ENCODE measurements around the gene SDF4. TPM values are rescaled to one million over a fixed set of nuclear protein-coding genes. Genes with fewer than 3 reads are reported as not detected.

SDF4 gene
- total and polyA plus RNA-seq, 2 of the 4 experiments (the other 2 are of a cell fraction) = 57.0 to 250 TPM

GRCh38 chr1:1278620-1279019, 46.8 kb upstream of the SDF4 start:
- Histone ChIP-seq H3K9ac (ENCODE audit: low read depth, low read length) (no peak overlapping the region), H4K8ac (ENCODE audit: low read depth in 2 of 2, low read length in 2 of 2) (no peak overlapping the region), H3K4me1 (ENCODE audit: control insufficient read depth, insufficient read depth, low read length) (peaks cover 22% of the 10 kb centered on the region), H2BK20ac (ENCODE audit: low read depth, low read length) (no peak overlapping the region), H3K9me3 (ENCODE audit: control insufficient read depth, insufficient read depth, low read length) (no peaks in the 10 kb centered on the region), H2AK9ac (replicated peaks; ENCODE audit: low read depth, low read length, poor library complexity) (no peak overlapping the region), H4K20me1 (ENCODE audit: insufficient read depth, low read length) (no peaks in the 10 kb centered on the region), H2BK5ac (ENCODE audit: low read depth, low read length, poor library complexity, severe bottlenecking) (no peak overlapping the region), H3K4ac (ENCODE audit: low read depth, low read length) (no peak overlapping the region), H4K5ac (ENCODE audit: low read depth, low read length) (no peak overlapping the region), H2BK15ac (ENCODE audit: low read depth, low read length) (no peak overlapping the region), H2BK120ac (ENCODE audit: low read depth, low read length) (no peak overlapping the region), H3K27ac (ENCODE audit: insufficient read depth, low read length) (no peak overlapping the region), H4K91ac (ENCODE audit: insufficient read depth, low read depth, low read length) (no peak overlapping the region), H3K4me3 (ENCODE audit: insufficient read depth, low read depth, low read length) (no peak overlapping the region), H3K56ac (ENCODE audit: extremely low read depth, insufficient read depth, low read length) (no peak overlapping the region), H3K4me2 (ENCODE audit: low read depth, low read length) (no peak overlapping the region), H3K79me1 (ENCODE audit: low read depth in 1 of 2, low read length in 2 of 2) (peaks cover 8 to 20% of the 10 kb centered on the region in 2 experiments; a peak in 3 of 4 replicates), H2AFZ (replicated peaks; ENCODE audit: low read length, poor library complexity) (no peak overlapping the region), H3K27me3 (ENCODE audit: control insufficient read depth, insufficient read depth, low read length) (no peaks in the 10 kb centered on the region), H2AK5ac (ENCODE audit: low read depth, low read length) (no peak overlapping the region), H3K23ac (ENCODE audit: low read depth, low read length) (no peak overlapping the region), H3K14ac (replicated peaks; ENCODE audit: low read depth, low read length) (no peak overlapping the region), H3K36me3 (ENCODE audit: control insufficient read depth, insufficient read depth, low read length) (no peaks in the 10 kb centered on the region), H3K18ac (ENCODE audit: low read depth, low read length) (no peak overlapping the region), H3K9me1 (ENCODE audit: insufficient read depth, low read length) (peaks cover 9% of the 10 kb centered on the region; the same call in 1 of the 2 replicates)
- no peak for DNase-seq
- ChIA-PET CTCF (interaction anchor here (0.6 kb wide), 1 partner anchor 40 kb away, joined by 3 read pairs; no protein-coding TSS in a partner anchor), POLR2A (ENCODE audit: unreplicated experiment) (interaction anchor here (0.6 kb wide), 1 partner anchor 250 kb away, joined by 10 read pairs; no protein-coding TSS in a partner anchor)
- 97% methylated on average over 5 of the region's 13 CpGs; no CpG with 5 or more reads in 1 of the 2 experiments for WGBS, 2 experiments (ENCODE audit: extremely low coverage in 2 of 2, insufficient read length in 1 of 2)
- intact Hi-C loops (cut with micrococcal nuclease) = no loop called here
- no peak for ATAC-seq (ENCODE audit: low read depth)
- dilution Hi-C loops (cut with HindIII; ENCODE audit: low sequenced_read_pairs, unreplicated experiment) = no loop called here
- TF ChIP-seq BHLHE40 (IDR thresholded peaks at IDR 0.05; ENCODE audit: low read depth, low read length) (no peak), MAFK (IDR thresholded peaks at IDR 0.05; ENCODE audit: low read depth, low read length) (no peak), RFX5 (IDR thresholded peaks at IDR 0.05; ENCODE audit: low read depth, low read length) (no peak), USF2 (IDR thresholded peaks at IDR 0.05; ENCODE audit: low read depth, low read length) (no peak), ELK1 (IDR thresholded peaks at IDR 0.05; ENCODE audit: borderline replicate concordance, low read depth, low read length) (no peak), NFE2L2 (IDR thresholded peaks at IDR 0.05; ENCODE audit: low read depth, low read length) (no peak), CTCF (conservative IDR thresholded peaks at IDR 0.05; ENCODE audit: low read depth, low read length) (no peak), FOS (IDR thresholded peaks at IDR 0.05; ENCODE audit: low read depth, low read length) (no peak), RCOR1 (IDR thresholded peaks at IDR 0.05; ENCODE audit: insufficient replicate concordance, low read length) (no peak), POLR2A (IDR thresholded peaks at IDR 0.05; ENCODE audit: low read depth, low read length) (no peak), RAD21 (IDR thresholded peaks at IDR 0.05; ENCODE audit: low read length) (no peak), CHD1 (IDR thresholded peaks at IDR 0.05; ENCODE audit: low read depth, low read length) (no peak), MXI1 (IDR thresholded peaks at IDR 0.05; ENCODE audit: borderline replicate concordance, low read depth, low read length) (no peak), SMC3 (IDR thresholded peaks at IDR 0.05; ENCODE audit: low read depth, low read length) (no peak), CEBPB (IDR thresholded peaks at IDR 0.05; ENCODE audit: low read depth, low read length) (no peak), MAZ (IDR thresholded peaks at IDR 0.05; ENCODE audit: borderline replicate concordance, low read depth, low read length) (no peak)
- BruUV-seq (replicated peaks) = no TSS peak
- in situ Hi-C loops (cut with MboI; ENCODE audit: low sequenced_read_pairs) = no loop called here

Measured in IMR-90 (cell line).